Activated T-cell treated with anti-CD3 and anti-CD28 coated beads, Interleukin-2, amount 50 U/mL, for 1 hour (primary cell): ENCODE data around the gene CARS1.

Experiments used
- DNase-seq: peaks from one replicate; pipeline ENCODE4 v3.0.0-alpha.2; 2020

Gene CARS1

DNA sequence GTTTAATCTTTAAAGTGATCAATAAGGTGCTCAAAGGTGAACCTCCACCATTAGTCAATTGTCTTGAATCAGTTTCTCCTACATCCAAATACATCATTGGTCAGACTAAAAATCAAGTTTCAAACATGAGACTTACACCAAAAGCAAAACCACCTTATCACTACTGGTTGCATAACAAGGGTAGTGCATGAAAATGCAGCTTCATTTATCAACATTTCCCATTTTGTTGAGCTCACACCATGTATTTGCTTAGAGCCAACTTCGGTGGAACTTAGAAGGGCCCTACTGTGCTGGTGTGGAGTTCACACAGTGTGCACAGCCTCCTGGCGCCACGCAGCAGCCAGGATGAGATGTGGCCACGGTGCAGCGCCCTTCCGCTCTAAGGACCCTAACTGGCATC, 104.9 kb downstream of the CARS1 start:
- DNase-seq: no peak

DNA sequence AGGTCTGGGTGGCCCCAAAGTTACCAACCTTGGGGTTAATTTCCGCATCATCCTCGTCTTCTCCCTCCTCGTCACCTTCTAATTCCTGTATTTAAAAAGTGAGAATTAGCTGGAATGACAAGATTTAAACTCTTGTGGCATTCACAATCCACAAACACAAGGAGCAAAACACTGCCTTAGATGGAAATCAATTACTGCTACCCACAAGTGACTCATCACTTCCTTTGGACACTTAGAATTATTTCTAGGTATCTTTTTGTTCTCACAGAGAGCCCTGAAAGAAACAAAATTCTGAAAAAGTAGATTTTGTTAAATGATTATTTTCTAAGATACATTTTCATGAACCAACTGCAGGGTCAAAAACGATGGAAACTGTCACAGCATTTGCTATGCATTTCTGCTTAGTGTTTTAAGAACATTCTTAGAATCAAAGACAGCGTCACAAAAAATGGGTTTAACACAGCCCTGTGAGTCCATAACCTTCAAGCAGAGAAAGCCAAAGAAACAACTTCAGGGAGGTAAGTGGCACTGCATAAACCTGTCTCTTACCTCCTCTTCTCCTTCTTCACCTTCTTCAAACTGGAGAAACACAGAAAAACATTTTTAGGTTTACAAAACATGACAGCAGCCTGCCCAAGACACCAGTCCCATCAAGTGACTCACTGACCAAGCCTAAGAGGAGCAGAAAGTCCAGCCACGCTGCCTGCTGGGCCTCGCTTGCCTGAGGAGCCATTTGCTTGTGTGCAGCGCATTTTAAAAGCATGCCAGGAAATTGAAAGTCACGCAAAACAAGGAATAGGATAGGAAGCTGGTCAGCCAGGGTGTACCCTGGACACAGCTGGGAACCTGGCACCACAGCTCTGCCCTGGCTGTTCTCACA, 105.8 kb downstream of the CARS1 start:
- DNase-seq: no peak
